Keratinocyte (primary cell): ENCODE results near the gene IL1RAP. TPM values are rescaled to one million over a fixed set of nuclear protein-coding genes. Genes with fewer than 3 reads are reported as not detected.
A peak's percentile ranks its signal among the peaks of the same experiment; 100 is the strongest.

Source experiments
- DNase-seq: peaks from one replicate; pipeline ENCODE4 v3.0.0-alpha.2; 2011; ENCODE audit warnings: low read depth, missing footprints, low spot score
- FAIRE-seq: peaks from 2 replicates; lab custom pipeline; 2011; peaks lifted over from hg19 to GRCh38; lab: Jason Lieb, UNC
- H2AFZ ChIP-seq: 2 replicates; pipeline ENCODE4 v1.6.0; 2012; ENCODE audit warnings: low read length, control low read depth, inconsistent platforms; ENCODE audit not compliant: control insufficient read depth
- H3K27ac ChIP-seq: 2 replicates; pipeline ENCODE4 v1.5.1; 2011; ENCODE audit warnings: low read length; ENCODE audit not compliant: control insufficient read depth, insufficient read depth
- H3K27me3 ChIP-seq: 3 replicates; pipeline ENCODE4 v1.6.0; 2011; ENCODE audit warnings: low read length; ENCODE audit not compliant: control insufficient read depth, insufficient read depth; ENCODE audit errors: extremely low read depth
- H3K36me3 ChIP-seq, 2 experiments: 2 replicates in 1 of 2; 3 replicates in 1 of 2; pipeline ENCODE4 v1.5.1; 2011; ENCODE audit warnings: low read length in 2 of 2, mild to moderate bottlenecking in 1 of 2; ENCODE audit not compliant: control insufficient read depth in 2 of 2, insufficient read depth in 2 of 2; ENCODE audit errors: extremely low read depth in 1 of 2
- H3K4me1 ChIP-seq: 3 replicates; pipeline ENCODE4 v1.5.1; 2011; ENCODE audit warnings: low read length; ENCODE audit not compliant: control insufficient read depth, insufficient read depth; ENCODE audit errors: extremely low read depth
- H3K4me2 ChIP-seq: 3 replicates; pipeline ENCODE4 v1.6.0; 2011; ENCODE audit warnings: low read depth, low read length; ENCODE audit not compliant: control insufficient read depth, insufficient read depth; ENCODE audit errors: extremely low read depth
- H3K4me3 ChIP-seq, 3 experiments: fragments of 200-600 bp in 1 of 3; sonication (generic) in 1 of 3; 2 replicates in 2 of 3; 3 replicates in 1 of 3; pipeline ENCODE4 v1.5.1; 2011 to 2016; ENCODE audit warnings: low read length in 3 of 3, mild to moderate bottlenecking in 3 of 3, control low read depth in 2 of 3, inconsistent platforms in 1 of 3, low read depth in 1 of 3, mixed read lengths in 1 of 3, mixed run types in 1 of 3, moderate library complexity in 1 of 3; ENCODE audit not compliant: control insufficient read depth in 2 of 3, insufficient read depth in 2 of 3; ENCODE audit errors: extremely low read depth in 1 of 3
- H3K79me2 ChIP-seq: 2 replicates; pipeline ENCODE4 v1.6.0; 2012; ENCODE audit warnings: low read length; ENCODE audit not compliant: control insufficient read depth, insufficient read depth
- H3K9ac ChIP-seq: 3 replicates; pipeline ENCODE4 v1.6.0; 2011; ENCODE audit warnings: low read length; ENCODE audit not compliant: control insufficient read depth, insufficient read depth; ENCODE audit errors: extremely low read depth
- H3K9me1 ChIP-seq: 3 replicates; pipeline ENCODE4 v1.6.0; 2011; ENCODE audit warnings: low read length; ENCODE audit not compliant: control insufficient read depth, insufficient read depth; ENCODE audit errors: extremely low read depth
- H3K9me3 ChIP-seq: 2 replicates; pipeline ENCODE4 v1.5.1; 2012; ENCODE audit warnings: low read depth, low read length; ENCODE audit not compliant: control insufficient read depth
- H4K20me1 ChIP-seq: 3 replicates; pipeline ENCODE4 v1.6.0; 2011; ENCODE audit warnings: low read length; ENCODE audit not compliant: control insufficient read depth, insufficient read depth; ENCODE audit errors: extremely low read depth
- EZH2 ChIP-seq: IDR thresholded peaks from one replicate; pipeline ENCODE4 v1.6.1; 2012; ENCODE audit warnings: inconsistent platforms, mild to moderate bottlenecking, low read length, moderate library complexity
- dilution Hi-C: fragments of 300-500 bp; cut with MboI; formaldehyde crosslinking; loops from one replicate; pipeline ENCODE4 v1.7.0; 2020; ENCODE audit warnings: low sequenced_read_pairs; ENCODE audit not compliant: extremely low pct_ligation_motif_present
- polyA plus RNA-seq, 5 experiments: library from polyadenylated mRNA; depleted of rRNA in 3 of 5; stranded (reverse) in 3 of 5; stranded (forward) in 1 of 5; unstranded in 1 of 5; fragments of >200 nt; gene quantifications; 1 replicate in 1 of 5; 2 replicates in 3 of 5; 3 replicates in 1 of 5; pipeline versions ENCODE4 v1.2.1 to v1.2.3, GENCODE V29; 2011 to 2012; ENCODE audit warnings: missing spikeins in 2 of 5, low read depth in 1 of 5, low replicate concordance in 1 of 5
- TF ChIP-seq, protein P1 (sequence below), 3 experiments: IDR thresholded peaks in 1 of 3; conservative IDR thresholded peaks in 1 of 3; optimal IDR thresholded peaks in 1 of 3; 2 replicates in 2 of 3; 3 replicates in 1 of 3; pipeline versions ENCODE3 to v1.5.1; 2011; ENCODE audit warnings: low read length in 3 of 3, mild to moderate bottlenecking in 3 of 3, moderate library complexity in 2 of 3, control low read depth in 1 of 3, inconsistent platforms in 1 of 3; ENCODE audit not compliant: insufficient read depth in 2 of 3; ENCODE audit errors: extremely low read depth in 1 of 3

The IL1RAP gene
- polyA plus RNA-seq, 1 donor (not counting 4 experiments of a cell fraction or from before 2014, with no cell fraction given): 69.7 TPM

GRCh38 chr3:190532731-190533203 is 18.9 kb downstream of the IL1RAP start:
- DNase-seq (no peak), FAIRE-seq (peak; percentile 59)
- no peaks in the 10 kb centered on the region for H4K20me1 ChIP-seq
- no peaks in the 10 kb centered on the region for H3K27me3 ChIP-seq
- no peak for TF ChIP-seq EZH2
- TF ChIP-seq, protein P1, sequence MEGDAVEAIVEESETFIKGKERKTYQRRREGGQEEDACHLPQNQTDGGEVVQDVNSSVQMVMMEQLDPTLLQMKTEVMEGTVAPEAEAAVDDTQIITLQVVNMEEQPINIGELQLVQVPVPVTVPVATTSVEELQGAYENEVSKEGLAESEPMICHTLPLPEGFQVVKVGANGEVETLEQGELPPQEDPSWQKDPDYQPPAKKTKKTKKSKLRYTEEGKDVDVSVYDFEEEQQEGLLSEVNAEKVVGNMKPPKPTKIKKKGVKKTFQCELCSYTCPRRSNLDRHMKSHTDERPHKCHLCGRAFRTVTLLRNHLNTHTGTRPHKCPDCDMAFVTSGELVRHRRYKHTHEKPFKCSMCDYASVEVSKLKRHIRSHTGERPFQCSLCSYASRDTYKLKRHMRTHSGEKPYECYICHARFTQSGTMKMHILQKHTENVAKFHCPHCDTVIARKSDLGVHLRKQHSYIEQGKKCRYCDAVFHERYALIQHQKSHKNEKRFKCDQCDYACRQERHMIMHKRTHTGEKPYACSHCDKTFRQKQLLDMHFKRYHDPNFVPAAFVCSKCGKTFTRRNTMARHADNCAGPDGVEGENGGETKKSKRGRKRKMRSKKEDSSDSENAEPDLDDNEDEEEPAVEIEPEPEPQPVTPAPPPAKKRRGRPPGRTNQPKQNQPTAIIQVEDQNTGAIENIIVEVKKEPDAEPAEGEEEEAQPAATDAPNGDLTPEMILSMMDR (optimal IDR thresholded peaks at IDR 0.05 in 1 of 3, IDR thresholded peaks at IDR 0.05 in 1 of 3, conservative IDR thresholded peaks at IDR 0.05 in 1 of 3; ENCODE audit: extremely low read depth in 1 of 3, insufficient read depth in 2 of 3, low read length in 3 of 3): no peak
- no peaks in the 10 kb centered on the region for H3K9me1 ChIP-seq
- H3K4me3 ChIP-seq: no peak overlapping the region
- peak overlapping the region; percentile 97 for H3K4me2 ChIP-seq
- peaks cover 3 to 5% of the 10 kb centered on the region in 2 experiments for H3K36me3 ChIP-seq
- H3K27ac ChIP-seq: peak overlapping the region; percentile 98
- H2AFZ ChIP-seq: no peak overlapping the region
- peak overlapping the region; percentile 86 for H3K9ac ChIP-seq
- no peaks in the 10 kb centered on the region for H3K9me3 ChIP-seq
- dilution Hi-C loops: no loop called here
- H3K79me2 ChIP-seq: peaks cover 46% of the 10 kb centered on the region
- peaks cover 78% of the 10 kb centered on the region for H3K4me1 ChIP-seq

DNA sequence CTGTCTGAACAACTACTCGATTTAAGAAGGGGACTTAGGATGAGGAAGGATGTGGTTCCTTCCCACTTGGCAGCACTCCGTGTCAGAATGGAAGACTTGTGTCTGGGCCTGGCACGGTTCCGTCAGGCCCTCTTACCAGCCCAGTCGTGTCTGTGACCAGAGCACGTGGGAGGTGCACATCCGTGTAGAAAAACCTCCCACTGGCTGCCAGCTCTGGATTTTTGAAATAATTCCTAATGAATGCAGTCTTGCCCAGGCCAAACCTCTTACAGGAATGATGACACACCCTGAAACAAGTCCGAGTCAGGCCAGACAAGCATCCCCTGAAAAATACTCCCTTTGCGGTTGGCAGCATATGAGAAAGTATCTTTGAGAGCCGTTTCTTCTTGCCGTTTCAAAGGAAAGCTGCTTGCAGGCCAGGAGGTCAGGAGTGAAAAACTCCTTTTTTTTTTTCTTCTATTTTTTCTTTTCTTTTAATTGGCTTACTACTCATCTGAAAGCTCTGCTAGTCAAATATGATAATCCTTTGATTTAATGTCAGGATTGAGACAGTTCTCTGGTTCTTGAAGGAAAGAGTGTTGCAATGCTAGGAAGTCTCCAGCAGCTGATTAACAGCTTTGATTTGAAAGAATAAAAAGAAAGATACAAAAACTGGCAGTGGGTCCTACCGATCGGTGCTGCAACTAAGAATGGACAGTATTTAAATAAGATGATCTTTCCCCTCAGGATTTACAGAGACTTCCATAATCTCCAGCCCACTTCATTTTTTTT is 19.8 kb downstream of the IL1RAP start:
- Histone ChIP-seq H3K27ac (peak overlapping the region; percentile 98), H2AFZ (no peak overlapping the region), H3K79me2 (peaks cover 47% of the 10 kb centered on the region), H3K9me3 (no peaks in the 10 kb centered on the region), H4K20me1 (no peaks in the 10 kb centered on the region), H3K27me3 (no peaks in the 10 kb centered on the region), H3K4me3 (peak overlapping the region; percentile 14 to 70 (median 70)), H3K4me2 (peak overlapping the region; percentile 97), H3K36me3 (peaks cover 3 to 10% of the 10 kb centered on the region in 2 experiments), H3K9me1 (no peaks in the 10 kb centered on the region), H3K4me1 (peaks cover 75% of the 10 kb centered on the region), H3K9ac (peak overlapping the region; percentile 86)
- DNase-seq (peak; percentile 94), FAIRE-seq (peak; percentile 93)
- dilution Hi-C loops: no loop called here
- TF ChIP-seq EZH2: no peak
- TF ChIP-seq, protein P1 (optimal IDR thresholded peaks at IDR 0.05 in 1 of 3, IDR thresholded peaks at IDR 0.05 in 1 of 3, conservative IDR thresholded peaks at IDR 0.05 in 1 of 3; ENCODE audit: extremely low read depth in 1 of 3, insufficient read depth in 2 of 3, low read length in 3 of 3): no peak
